Loucy (cell line): ENCODE measurements around the gene STXBP2.

ENCODE experiments used
- EZH2phosphoT487 ChIP-seq: fragments of 200-600 bp; IDR thresholded peaks from 2 replicates; pipeline ENCODE4 v1.6.1; 2018; ENCODE audit warnings: antibody characterized with exemption, mild to moderate bottlenecking, moderate library complexity, borderline replicate concordance
- TF ChIP-seq, protein P1 (sequence below): fragments of 200-600 bp; sonication (generic); conservative IDR thresholded peaks from 2 replicates; pipeline ENCODE4 v1.5.1; 2014; ENCODE audit warnings: mild to moderate bottlenecking, antibody characterized with exemption, low read length

DNA sequence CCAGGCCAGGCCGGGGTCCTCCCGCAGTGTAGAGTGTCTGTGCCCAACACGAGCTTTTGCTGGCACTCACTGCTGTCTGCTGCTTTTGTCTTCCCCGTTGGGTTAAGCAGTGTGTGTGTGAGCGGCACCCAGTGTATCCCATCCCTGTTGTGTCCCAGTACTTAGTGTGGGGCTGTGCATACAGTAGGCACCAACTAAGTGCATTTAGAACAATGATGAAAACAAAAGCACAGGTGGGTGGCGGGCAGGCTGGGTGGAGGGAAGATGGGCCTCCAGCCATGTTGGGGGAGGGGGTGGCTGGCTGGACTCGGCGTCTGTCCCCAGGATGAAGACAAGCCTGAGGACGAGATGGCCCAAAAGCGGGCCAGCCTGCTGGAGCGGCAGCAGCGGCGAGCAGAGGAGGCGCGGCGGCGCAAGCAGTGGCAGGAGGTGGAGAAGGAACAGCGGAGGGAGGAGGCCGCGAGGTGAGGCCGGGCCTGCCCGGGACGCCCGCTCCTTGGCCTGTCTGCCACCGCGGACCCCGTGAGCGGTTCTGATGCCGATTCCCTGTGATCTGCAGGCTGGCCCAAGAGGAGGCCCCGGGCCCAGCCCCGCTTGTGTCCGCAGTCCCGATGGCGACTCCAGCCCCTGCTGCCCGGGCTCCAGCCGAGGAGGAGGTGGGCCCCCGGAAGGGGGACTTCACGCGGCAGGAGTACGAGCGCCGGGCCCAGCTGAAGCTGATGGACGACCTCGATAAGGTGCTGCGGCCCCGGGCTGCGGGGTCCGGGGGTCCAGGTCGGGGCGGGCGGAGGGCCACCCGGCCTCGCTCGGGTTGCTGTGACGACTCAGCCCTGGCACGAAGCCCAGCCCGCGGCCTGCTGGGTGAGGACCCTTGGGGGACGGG is 21.8 kb upstream of the STXBP2 start:
- no peak for TF ChIP-seq EZH2phosphoT487
- TF ChIP-seq, protein P1, sequence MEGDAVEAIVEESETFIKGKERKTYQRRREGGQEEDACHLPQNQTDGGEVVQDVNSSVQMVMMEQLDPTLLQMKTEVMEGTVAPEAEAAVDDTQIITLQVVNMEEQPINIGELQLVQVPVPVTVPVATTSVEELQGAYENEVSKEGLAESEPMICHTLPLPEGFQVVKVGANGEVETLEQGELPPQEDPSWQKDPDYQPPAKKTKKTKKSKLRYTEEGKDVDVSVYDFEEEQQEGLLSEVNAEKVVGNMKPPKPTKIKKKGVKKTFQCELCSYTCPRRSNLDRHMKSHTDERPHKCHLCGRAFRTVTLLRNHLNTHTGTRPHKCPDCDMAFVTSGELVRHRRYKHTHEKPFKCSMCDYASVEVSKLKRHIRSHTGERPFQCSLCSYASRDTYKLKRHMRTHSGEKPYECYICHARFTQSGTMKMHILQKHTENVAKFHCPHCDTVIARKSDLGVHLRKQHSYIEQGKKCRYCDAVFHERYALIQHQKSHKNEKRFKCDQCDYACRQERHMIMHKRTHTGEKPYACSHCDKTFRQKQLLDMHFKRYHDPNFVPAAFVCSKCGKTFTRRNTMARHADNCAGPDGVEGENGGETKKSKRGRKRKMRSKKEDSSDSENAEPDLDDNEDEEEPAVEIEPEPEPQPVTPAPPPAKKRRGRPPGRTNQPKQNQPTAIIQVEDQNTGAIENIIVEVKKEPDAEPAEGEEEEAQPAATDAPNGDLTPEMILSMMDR: no peak
